ENCODE data around the gene ZNF10. TPM values are rescaled to one million over a fixed set of nuclear protein-coding genes. Genes with fewer than 3 reads are reported as not detected.

Gene ZNF10
- 11.9 and 19.4 TPM in 2 replicates for total RNA-seq (ENCODE audit: low replicate concordance)
- long read RNA-seq, partial matches to known transcripts = 0 of 12 reads
- long read RNA-seq, other reads (novel, unspliced or antisense) = 12 of 12 reads

DNA sequence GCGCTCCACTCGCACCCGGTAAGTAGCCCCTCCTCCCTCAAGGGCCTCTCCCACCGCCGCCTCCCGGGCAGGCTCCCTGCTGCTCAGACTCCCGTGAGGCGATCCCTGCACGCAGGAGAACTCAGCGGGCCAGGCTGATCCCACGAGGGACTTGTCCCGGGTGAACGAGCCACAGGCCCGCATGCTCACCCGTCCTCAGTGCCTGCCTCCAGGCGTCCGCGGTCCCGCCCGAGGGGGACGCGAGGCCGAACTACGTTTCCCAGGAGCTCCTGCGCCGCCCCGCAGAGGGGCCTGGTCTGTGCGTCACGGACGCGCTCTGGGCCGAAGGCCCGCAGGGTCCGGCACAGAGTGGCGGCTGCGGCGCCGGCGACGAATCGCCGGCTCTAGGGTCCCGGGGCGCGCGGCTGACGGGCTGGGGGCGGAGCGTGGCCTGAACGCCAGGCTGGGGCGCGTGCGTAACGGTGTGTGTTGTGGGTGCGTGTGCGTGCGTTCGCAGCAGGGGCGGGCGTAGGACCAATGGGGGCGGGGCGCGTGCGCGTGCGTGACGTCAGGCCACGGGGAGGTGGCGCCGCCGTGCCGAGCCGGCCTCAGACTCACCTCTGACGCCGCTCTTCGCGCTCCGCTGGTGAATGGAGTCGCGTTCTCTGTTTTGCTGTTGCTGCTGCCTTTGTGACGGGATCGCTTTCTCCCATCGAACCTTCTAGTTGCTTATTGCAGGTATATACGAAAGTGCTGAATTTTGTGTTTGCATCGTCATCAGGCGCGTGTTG lies at the start of gene ZNF10, which contains the start of gene ZNF891:
Gene ZNF10, plus strand, starts transcription at position 590 of the 770 bp plus-strand sequence. CDS start 13,866 bp downstream, outside the sequence.
Gene ZNF891, minus strand, starts transcription at position 237 of the 770 bp plus-strand sequence. CDS start 8,356 bp downstream, outside the sequence.
- peak; percentile 98 for DNase-seq (ENCODE audit: extremely low spot score, unreplicated experiment)
- no peaks in the 10 kb centered on the region for H3K27me3 Mint-ChIP-seq
- TF ChIP-seq, protein P1, sequence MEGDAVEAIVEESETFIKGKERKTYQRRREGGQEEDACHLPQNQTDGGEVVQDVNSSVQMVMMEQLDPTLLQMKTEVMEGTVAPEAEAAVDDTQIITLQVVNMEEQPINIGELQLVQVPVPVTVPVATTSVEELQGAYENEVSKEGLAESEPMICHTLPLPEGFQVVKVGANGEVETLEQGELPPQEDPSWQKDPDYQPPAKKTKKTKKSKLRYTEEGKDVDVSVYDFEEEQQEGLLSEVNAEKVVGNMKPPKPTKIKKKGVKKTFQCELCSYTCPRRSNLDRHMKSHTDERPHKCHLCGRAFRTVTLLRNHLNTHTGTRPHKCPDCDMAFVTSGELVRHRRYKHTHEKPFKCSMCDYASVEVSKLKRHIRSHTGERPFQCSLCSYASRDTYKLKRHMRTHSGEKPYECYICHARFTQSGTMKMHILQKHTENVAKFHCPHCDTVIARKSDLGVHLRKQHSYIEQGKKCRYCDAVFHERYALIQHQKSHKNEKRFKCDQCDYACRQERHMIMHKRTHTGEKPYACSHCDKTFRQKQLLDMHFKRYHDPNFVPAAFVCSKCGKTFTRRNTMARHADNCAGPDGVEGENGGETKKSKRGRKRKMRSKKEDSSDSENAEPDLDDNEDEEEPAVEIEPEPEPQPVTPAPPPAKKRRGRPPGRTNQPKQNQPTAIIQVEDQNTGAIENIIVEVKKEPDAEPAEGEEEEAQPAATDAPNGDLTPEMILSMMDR (conservative IDR thresholded peaks at IDR 0.05) = no peak

GRCh38 chr12:133081159-133081780 lies 49.2 kb upstream of the ZNF10 start:
- no peak for DNase-seq (ENCODE audit: extremely low spot score, unreplicated experiment)
- Mint-ChIP-seq H3K4me1 (ENCODE audit: unreplicated experiment) (no peaks in the 10 kb centered on the region), H3K4me3 (no peak overlapping the region), H3K27ac (no peak overlapping the region), H3K27me3 (no peaks in the 10 kb centered on the region), H3K9me3 (peaks cover 28% of the 10 kb centered on the region), H3K36me3 (peaks cover 48% of the 10 kb centered on the region)
- TF ChIP-seq, protein P1 (conservative IDR thresholded peaks at IDR 0.05) = no peak

More for the DNA sequence above, at the start of gene ZNF10, which contains the start of gene ZNF891:
- Mint-ChIP-seq H3K27ac (peak within 1 kb of the TSS; percentile 98), H3K36me3 (peaks cover 52% of the 10 kb centered on the region), H3K4me3 (peak within 1 kb of the TSS; percentile 99), H3K9me3 (peaks cover 16% of the 10 kb centered on the region), H3K4me1 (ENCODE audit: unreplicated experiment) (peaks cover 5% of the 10 kb centered on the region)

DNA sequence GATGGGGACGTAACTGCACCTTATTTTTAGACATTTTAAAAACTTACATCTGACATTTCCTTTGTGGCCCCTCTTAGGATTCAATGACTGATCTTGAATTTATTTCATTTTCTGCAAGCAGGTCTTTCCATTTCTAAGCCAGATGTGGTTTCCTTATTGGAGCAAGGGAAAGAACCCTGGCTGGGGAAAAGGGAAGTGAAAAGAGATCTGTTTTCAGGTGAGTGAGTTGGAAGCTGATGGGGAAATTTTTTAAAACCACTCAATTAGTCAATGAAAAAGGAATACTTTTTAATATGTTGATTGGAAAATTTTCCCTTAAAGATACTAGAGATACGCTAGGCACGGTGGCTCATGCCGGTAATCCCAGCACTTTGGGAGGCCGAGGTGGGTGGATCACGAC lies 47.1 kb upstream of the ZNF10 start:
- no peak for DNase-seq (ENCODE audit: extremely low spot score, unreplicated experiment)
- no peak overlapping the region for H3K4me3 Mint-ChIP-seq
- no peaks in the 10 kb centered on the region for H3K27me3 Mint-ChIP-seq
- H3K9me3 Mint-ChIP-seq = peaks cover 22% of the 10 kb centered on the region
- TF ChIP-seq, protein P1 (conservative IDR thresholded peaks at IDR 0.05) = no peak
- H3K36me3 Mint-ChIP-seq = peaks cover 60% of the 10 kb centered on the region
- H3K4me1 Mint-ChIP-seq (ENCODE audit: unreplicated experiment) = no peaks in the 10 kb centered on the region
- H3K27ac Mint-ChIP-seq = no peak overlapping the region

- peaks cover 89% of the 10 kb centered on the region for H3K36me3 Mint-ChIP-seq
- TF ChIP-seq, protein P1 (conservative IDR thresholded peaks at IDR 0.05) = no peak
- H3K4me3 Mint-ChIP-seq = no peak overlapping the region
- no peak for DNase-seq (ENCODE audit: extremely low spot score, unreplicated experiment)
- no peaks in the 10 kb centered on the region for H3K27me3 Mint-ChIP-seq
- no peaks in the 10 kb centered on the region for H3K4me1 Mint-ChIP-seq (ENCODE audit: unreplicated experiment)
- H3K27ac Mint-ChIP-seq = no peak overlapping the region
- H3K9me3 Mint-ChIP-seq = peaks cover 33% of the 10 kb centered on the region
Measured at GRCh38 chr12:133105620-133106019, 24.8 kb upstream of the ZNF10 start.

DNA sequence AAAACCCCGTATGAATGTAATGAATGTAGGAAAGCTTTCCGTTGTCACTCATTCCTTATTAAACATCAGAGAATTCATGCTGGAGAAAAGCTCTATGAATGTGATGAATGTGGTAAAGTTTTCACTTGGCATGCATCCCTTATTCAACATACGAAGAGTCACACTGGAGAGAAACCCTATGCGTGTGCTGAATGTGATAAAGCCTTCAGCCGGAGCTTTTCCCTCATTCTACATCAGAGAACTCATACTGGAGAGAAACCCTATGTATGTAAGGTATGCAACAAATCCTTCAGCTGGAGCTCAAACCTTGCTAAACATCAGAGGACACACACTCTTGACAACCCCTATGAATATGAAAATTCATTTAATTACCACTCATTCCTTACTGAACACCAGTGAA lies 24.2 kb upstream of the ZNF10 start:
- no peaks in the 10 kb centered on the region for H3K27me3 Mint-ChIP-seq
- H3K27ac Mint-ChIP-seq = no peak overlapping the region
- H3K9me3 Mint-ChIP-seq = peaks cover 29% of the 10 kb centered on the region
- no peak overlapping the region for H3K4me3 Mint-ChIP-seq
- TF ChIP-seq, protein P1 (conservative IDR thresholded peaks at IDR 0.05) = no peak
- DNase-seq (ENCODE audit: extremely low spot score, unreplicated experiment) = no peak
- peaks cover 85% of the 10 kb centered on the region for H3K36me3 Mint-ChIP-seq
- H3K4me1 Mint-ChIP-seq (ENCODE audit: unreplicated experiment) = no peaks in the 10 kb centered on the region

Data from type B pancreatic cell (in vitro differentiated cells).